ENCODE measurements around the gene KDM1B.

Gene KDM1B

DNA sequence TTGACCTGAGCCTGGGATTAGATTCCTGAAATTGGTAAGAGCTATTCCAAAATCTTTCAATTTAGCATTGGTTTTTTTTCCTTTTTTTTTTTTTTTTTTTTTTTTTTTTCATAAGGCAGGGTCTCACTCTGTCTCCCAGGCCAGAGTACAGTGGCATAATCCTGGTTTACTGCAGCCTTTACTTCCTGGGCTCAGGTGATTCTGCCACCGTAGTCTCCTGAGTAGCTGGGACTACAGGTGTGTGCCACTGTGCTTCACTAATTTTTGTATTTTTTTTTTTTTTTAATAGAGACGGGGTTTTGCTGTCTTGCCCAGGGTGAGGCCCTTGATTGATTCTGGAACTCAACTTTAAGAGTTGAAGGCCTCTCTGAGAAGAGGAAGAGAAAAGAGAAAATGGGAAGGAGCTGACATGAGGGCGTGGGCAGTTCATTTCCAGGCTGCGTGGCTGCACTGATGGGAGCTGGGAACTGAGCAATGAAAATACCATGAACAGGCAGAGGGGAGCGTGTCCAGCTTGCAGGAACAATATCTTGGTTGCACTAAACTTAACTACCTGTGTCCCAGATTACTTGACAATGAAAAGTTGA is 24.6 kb downstream of the KDM1B start:
- no peak for TF ChIP-seq TEAD4 (IDR thresholded peaks at IDR 0.05)
- no peak for TF ChIP-seq EP300 (IDR thresholded peaks at IDR 0.05; ENCODE audit: borderline replicate concordance)
- no peak for TF ChIP-seq USF1 (IDR thresholded peaks at IDR 0.05)
- no peak for TF ChIP-seq NFIC (IDR thresholded peaks at IDR 0.05)
- no peak for TF ChIP-seq RAD21 (IDR thresholded peaks at IDR 0.05; ENCODE audit: low read depth)
- TF ChIP-seq CEBPB (IDR thresholded peaks at IDR 0.05) = no peak
- TF ChIP-seq, protein P1, sequence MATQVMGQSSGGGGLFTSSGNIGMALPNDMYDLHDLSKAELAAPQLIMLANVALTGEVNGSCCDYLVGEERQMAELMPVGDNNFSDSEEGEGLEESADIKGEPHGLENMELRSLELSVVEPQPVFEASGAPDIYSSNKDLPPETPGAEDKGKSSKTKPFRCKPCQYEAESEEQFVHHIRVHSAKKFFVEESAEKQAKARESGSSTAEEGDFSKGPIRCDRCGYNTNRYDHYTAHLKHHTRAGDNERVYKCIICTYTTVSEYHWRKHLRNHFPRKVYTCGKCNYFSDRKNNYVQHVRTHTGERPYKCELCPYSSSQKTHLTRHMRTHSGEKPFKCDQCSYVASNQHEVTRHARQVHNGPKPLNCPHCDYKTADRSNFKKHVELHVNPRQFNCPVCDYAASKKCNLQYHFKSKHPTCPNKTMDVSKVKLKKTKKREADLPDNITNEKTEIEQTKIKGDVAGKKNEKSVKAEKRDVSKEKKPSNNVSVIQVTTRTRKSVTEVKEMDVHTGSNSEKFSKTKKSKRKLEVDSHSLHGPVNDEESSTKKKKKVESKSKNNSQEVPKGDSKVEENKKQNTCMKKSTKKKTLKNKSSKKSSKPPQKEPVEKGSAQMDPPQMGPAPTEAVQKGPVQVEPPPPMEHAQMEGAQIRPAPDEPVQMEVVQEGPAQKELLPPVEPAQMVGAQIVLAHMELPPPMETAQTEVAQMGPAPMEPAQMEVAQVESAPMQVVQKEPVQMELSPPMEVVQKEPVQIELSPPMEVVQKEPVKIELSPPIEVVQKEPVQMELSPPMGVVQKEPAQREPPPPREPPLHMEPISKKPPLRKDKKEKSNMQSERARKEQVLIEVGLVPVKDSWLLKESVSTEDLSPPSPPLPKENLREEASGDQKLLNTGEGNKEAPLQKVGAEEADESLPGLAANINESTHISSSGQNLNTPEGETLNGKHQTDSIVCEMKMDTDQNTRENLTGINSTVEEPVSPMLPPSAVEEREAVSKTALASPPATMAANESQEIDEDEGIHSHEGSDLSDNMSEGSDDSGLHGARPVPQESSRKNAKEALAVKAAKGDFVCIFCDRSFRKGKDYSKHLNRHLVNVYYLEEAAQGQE (IDR thresholded peaks at IDR 0.05; ENCODE audit: low read depth) = no peak
- no peak for TF ChIP-seq YY1 (IDR thresholded peaks at IDR 0.05; ENCODE audit: low read depth)
- no peak for TF ChIP-seq EGR1 (IDR thresholded peaks at IDR 0.05)
- TF ChIP-seq, protein P2, sequence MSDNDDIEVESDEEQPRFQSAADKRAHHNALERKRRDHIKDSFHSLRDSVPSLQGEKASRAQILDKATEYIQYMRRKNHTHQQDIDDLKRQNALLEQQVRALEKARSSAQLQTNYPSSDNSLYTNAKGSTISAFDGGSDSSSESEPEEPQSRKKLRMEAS (IDR thresholded peaks at IDR 0.05) = no peak
- TF ChIP-seq CREB1 (IDR thresholded peaks at IDR 0.05; ENCODE audit: low read depth) = no peak
- TF ChIP-seq TCF12 (IDR thresholded peaks at IDR 0.05; ENCODE audit: low read depth) = no peak

DNA sequence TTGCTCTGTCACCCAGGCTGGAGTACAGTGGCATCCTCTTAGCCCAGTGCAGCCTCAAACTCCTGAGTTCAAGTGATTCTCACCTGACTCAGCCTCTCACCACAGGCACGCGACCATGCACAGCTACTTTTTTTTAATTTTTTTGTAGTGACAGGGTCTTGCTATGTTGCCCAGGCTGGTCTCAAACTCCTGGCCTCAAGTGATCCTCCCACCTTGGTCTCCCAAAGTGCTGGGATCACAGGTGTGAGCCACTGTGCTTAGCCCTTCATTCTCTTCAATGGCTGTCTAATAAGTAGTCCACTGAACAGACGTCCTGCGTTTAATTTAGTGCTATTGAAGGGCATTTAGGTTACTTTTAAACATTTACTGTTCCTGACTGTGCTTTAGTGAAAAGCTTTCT is 27.3 kb downstream of the KDM1B start:
- TF ChIP-seq, protein P2 (IDR thresholded peaks at IDR 0.05) = no peak

DNA sequence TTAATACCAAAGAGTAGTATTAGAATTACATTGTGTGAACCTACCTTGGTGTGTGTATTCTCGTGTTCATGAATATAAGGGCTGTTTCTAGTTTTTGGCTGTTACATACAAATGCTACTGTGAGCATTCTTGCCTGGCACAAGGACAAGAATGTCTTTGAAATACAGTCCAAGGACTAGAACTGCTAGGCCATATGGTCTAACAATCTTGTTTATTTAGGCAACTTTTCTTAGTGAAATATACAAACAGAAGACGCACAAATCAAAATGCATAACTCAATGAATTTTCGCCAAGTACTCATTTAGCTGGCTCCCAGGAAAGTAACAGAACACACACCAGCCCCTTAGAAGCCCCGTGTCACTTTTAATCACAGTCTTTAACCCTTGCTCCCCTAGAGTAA is 28.5 kb downstream of the KDM1B start:
- TF ChIP-seq USF1 (IDR thresholded peaks at IDR 0.05) (no peak), TAF1 (IDR thresholded peaks at IDR 0.05; ENCODE audit: low read depth) (no peak), NFIC (IDR thresholded peaks at IDR 0.05) (no peak), EP300 (IDR thresholded peaks at IDR 0.05; ENCODE audit: borderline replicate concordance) (no peak), CREB1 (IDR thresholded peaks at IDR 0.05; ENCODE audit: low read depth) (no peak), TCF12 (IDR thresholded peaks at IDR 0.05; ENCODE audit: low read depth) (no peak)
- TF ChIP-seq, protein P2 (IDR thresholded peaks at IDR 0.05) = no peak

- TF ChIP-seq EP300 (IDR thresholded peaks at IDR 0.05; ENCODE audit: borderline replicate concordance) (no peak), FOXM1 (IDR thresholded peaks at IDR 0.05; ENCODE audit: borderline replicate concordance, low read depth) (no peak), YY1 (IDR thresholded peaks at IDR 0.05; ENCODE audit: low read depth) (no peak), NFIC (IDR thresholded peaks at IDR 0.05) (no peak), USF1 (IDR thresholded peaks at IDR 0.05) (no peak)
- TF ChIP-seq, protein P1 (IDR thresholded peaks at IDR 0.05; ENCODE audit: low read depth) = no peak
Observed at GRCh38 chr6:18185624-18186023, 30.4 kb downstream of the KDM1B start.

- TF ChIP-seq, protein P1 (IDR thresholded peaks at IDR 0.05; ENCODE audit: low read depth) = no peak
- no peak for TF ChIP-seq CREB1 (IDR thresholded peaks at IDR 0.05; ENCODE audit: low read depth)
- TF ChIP-seq CEBPB (IDR thresholded peaks at IDR 0.05) = no peak
- no peak for TF ChIP-seq TAF1 (IDR thresholded peaks at IDR 0.05; ENCODE audit: low read depth)
- no peak for TF ChIP-seq YY1 (IDR thresholded peaks at IDR 0.05; ENCODE audit: low read depth)
- no peak for TF ChIP-seq EP300 (IDR thresholded peaks at IDR 0.05; ENCODE audit: borderline replicate concordance)
- TF ChIP-seq RAD21 (IDR thresholded peaks at IDR 0.05; ENCODE audit: low read depth) = no peak
- TF ChIP-seq TCF12 (IDR thresholded peaks at IDR 0.05; ENCODE audit: low read depth) = no peak
- TF ChIP-seq USF1 (IDR thresholded peaks at IDR 0.05) = no peak
- no peak for TF ChIP-seq TEAD4 (IDR thresholded peaks at IDR 0.05)
- TF ChIP-seq ZBTB7A (IDR thresholded peaks at IDR 0.05; ENCODE audit: low read depth) = no peak
- TF ChIP-seq, protein P2 (IDR thresholded peaks at IDR 0.05) = no peak
- TF ChIP-seq EGR1 (IDR thresholded peaks at IDR 0.05) = no peak
- TF ChIP-seq FOXM1 (IDR thresholded peaks at IDR 0.05; ENCODE audit: borderline replicate concordance, low read depth) = no peak
- TF ChIP-seq NFIC (IDR thresholded peaks at IDR 0.05) = no peak
Observed at GRCh38 chr6:18186033-18186432, 30.8 kb downstream of the KDM1B start.
